Measurements from ENCODE around the gene FSTL3.
"Not testable (repeated sequence)": the region's sequence is repeated elsewhere in the genome, so short reads cannot be mapped to it uniquely, and the experiment has no call there.

Gene FSTL3

DNA sequence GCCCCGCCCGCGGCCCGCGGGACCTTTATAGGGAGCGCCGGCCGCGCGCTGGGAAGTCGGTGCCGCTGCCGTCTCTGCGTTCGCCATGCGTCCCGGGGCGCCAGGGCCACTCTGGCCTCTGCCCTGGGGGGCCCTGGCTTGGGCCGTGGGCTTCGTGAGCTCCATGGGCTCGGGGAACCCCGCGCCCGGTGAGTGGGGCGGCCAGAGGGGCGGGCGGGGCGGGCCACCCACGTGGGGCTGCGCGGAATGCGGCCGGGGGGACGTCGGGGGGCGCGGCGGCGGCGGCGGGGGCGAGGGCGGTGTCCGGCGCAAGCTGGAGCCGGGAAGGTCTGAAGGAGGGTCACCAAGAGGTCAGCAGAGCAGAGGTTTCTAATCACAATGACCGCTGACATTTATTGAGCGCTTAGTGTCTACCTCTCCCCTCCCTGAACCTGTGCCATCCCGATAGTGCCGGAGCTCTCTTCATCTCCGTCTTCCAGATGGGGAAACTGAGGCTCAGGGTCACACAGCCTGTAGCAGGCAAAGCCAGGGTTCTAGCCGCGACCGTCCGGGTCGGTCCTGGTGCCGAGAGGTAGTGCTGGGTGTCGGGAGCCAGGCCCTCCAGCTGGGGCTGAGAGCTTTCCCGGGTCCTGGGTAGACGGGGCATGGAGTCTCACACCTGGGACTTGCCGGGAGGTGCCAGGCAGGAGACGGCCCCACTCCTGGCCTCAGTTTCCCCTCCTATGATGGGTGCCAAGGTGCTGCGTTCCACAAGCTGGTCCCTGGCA is at the start of gene FSTL3:
FSTL3 (plus strand) TSS at position 54 of the 767 bp plus-strand sequence; CDS start at position 86, 32 bp downstream.
- no peak for FAIRE-seq

DNA sequence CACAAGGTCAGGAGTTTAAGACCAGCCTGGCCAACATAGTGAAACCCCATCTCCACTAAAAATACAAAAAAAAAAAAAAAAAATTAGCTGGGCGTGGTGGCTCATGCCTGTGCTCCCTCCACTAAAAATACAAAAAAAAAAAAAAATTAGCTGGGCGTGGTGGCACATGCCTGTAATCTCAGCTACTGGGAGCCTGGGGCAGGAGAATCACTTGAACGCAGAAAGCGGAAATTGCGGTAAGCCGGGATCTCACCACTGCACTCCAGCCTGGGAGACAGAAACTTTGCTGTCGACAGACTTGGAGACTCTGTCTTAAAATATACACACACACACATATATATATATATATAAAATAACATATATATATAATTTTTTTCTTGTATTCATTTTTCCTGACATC is 49.6 kb upstream of the FSTL3 start:
- FAIRE-seq = not testable (repeated sequence)

DNA sequence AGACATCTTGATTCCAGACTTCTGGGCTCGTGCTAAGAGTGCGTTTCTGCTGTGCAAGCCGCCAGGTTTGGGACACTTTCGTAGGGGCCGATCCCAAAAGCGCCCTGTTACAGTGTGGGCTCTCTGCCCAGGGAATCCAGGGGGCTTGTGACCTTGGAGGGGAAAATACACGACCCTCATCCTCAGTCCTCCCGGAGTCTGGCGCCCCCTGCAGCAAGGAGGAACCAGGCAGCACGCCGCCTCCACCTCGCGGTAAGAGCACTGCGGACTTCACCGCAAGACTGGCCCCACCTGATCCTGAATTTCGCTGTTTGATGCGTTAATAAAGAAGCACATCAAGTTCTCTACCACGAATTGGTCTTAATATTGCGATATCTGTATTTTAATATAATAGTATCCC is 48.0 kb upstream of the FSTL3 start:
- no peak for FAIRE-seq

DNA sequence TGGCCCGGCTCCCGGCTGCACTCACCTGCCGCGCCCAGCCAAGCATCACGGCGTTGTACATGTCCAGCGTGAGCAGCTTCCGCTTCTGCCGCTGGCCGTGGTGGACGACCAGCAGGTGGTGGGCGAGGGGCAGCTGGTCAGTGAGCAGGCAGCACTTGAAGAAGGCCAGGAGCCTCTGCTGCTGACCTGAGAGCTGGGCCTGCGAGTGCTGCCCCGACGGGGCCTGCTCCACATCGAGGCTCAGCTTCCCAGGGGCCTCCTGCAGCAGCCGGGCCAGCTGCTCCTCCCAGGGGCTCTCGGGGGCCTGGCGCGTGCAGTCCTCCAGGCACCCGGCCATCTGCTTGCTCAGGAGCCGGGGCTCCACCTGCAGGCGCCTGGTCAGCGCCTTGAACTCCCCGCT is 46.7 kb upstream of the FSTL3 start:
- not testable (repeated sequence) for FAIRE-seq

DNA sequence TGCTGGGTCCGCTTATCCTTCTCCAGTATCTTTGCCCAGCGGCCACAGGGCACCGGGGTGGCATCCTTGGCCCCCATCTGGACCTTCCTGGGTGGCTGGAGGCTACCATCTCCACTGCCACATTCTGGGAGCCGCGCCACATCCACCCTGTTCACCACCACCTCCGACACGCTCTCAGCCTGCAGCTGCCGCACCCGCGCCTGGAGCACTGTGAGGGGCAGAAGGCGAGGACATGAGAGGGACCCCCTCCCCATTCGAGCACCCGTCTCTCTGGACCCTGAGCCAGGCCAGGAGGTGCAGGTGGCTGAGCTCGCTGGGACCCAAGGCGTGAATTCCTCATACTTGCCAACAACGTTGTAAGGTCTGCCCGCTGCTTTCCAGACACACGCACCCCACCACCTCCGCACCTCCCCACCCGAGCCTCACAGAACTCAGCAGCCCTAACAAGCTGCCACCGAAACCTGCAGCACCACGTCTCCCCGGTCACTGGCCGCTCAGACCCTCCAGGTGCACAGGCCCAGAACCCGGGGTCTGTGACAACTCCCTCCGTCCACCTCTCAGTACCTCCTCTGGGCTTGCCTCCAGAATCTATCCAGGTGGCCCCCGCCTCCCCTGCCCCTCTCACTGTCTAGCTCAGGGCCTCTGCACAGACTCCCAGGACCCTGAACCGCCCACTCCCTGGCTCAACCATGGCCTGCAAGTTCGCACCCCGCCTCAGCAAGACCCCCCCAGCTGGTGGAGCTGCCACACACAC is 46.1 kb upstream of the FSTL3 start:
- no peak for FAIRE-seq

DNA sequence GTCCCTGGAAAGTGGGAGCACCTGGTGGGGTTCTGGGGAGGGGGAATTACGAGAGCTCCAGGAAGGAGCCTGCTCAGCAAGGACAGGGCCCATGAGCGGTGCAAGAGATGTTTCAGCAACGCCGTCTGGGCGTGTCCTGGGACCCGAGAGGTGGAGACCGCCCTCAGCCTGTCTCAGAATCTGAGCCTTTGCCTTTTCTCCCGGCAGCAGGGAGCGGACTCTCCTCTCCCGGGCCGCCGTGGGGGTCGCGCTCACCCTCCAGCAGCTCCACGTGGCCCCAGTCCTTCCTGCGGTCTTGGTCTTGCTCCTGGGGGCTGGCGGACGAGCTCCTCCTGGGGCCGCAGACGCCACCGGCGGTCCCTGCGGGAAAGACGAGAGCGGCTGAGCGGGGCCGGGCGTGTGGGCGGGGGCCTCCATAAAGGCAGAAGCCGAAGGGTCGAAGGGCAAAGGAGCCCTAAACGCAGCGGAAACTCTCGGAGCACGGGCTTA is 43.6 kb upstream of the FSTL3 start:
- FAIRE-seq = no peak

DNA sequence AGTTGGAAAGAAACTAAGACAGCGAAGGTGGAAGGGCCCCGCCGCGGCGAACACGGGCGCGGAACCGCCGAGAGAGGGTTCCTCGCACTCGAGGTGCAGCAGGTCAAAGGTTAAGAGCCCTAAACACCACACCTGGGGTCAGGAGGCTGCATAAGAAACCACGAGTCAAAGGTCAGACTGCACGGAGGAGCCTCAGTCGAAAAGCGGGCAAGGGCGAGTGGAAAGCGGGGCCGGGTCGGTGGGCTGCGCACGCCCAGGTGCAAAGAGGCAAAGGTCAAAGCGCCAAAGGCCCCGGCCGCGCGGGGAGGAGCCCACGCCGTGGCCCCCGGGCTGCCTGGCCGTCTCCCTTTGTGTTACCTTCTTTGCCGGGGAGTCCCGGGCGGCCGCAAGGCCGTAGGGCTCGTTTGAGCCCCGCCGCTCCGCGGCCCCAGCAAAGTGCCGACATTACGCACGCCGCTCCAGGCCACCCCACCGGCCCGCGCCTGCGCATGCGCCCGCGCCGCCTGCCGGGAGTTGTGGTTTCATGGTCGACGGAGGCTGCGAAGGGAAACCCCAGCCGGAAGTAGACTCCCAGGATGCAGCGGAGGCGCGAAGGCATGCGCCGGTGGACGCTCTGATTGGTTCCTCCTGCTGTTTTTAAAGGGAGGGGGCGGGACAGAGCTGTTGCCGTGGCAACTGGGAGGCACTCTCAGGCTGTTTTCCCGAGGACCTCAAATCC is 43.0 kb upstream of the FSTL3 start, which contains the start of gene POLRMT:
POLRMT (minus strand) TSS at position 470 of the 718 bp plus-strand sequence; CDS start at position 445, 25 bp downstream.
- no peak for FAIRE-seq

DNA sequence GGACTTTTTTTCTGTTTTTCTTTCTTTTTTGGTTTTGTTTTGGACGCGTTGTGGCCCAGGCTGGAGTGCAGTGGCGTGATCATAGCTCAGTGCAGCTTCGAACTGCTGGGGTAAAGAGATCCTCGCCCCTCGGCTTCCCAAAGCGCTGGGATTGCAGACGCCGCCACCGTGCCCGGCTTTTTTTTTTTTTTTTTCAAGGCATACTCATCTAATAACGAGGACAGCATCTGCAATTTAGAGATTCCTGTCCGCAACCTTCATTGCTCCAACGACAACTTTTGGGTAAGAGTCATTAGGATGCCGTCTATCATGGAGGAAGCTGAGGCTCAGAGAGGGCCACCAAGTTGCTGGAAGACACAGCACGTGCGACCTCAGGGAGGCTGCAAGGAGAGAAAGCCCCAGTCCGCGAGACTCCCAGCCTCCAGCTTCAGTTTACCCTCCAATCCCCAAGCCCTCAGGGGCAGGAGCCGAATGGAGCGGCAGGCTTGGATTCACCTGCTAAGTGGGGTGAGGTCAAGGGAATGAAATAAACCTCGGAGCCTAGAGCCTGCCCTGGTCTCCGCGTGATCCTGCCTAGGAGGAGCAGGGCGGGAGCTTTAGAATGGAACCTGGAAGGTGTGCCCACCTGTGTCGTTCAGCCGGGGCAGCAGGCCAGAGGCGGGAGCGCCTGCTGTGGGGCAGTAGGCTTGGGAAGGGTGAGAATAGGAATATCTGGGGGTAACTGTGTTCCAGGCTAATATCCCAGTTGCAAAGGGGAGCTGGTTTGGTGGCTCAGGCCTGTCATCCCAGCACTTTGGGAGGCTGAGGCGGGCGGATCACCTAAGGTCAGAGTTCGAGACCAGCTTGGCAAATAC is 42.2 kb upstream of the FSTL3 start:
- FAIRE-seq = no peak

DNA sequence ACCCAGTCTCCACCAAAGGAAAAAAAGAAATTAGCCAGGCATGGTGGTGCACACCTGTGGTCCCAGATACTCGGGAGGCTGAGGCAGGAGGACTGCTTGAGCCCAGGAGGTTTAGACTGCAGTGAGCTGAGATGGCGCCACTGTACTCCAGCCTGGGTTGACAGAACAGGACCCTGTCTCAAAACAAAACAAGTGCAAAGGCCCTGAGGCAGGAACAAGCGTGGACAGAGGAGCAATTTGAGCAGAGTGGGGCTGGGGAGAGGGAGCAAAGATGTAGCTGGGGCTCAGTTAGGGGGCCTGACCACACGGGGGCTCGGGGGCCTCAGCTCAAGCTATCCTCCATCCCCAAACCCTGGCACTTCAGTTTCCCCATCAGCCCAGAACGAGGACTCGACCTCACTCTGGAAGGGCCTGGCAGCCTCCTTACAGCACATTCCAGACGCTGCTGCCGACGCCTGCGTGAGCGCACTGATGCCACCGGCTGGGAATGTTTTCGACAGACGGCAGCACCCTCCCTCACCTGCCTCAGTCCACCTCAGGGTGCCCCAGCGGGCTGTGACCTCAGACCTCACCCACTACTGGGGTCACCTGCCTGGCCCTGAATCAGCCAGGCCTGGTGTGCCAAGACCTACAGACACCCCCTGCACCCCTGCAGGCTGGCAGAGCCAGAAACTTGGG is 41.1 kb upstream of the FSTL3 start:
- FAIRE-seq = no peak

DNA sequence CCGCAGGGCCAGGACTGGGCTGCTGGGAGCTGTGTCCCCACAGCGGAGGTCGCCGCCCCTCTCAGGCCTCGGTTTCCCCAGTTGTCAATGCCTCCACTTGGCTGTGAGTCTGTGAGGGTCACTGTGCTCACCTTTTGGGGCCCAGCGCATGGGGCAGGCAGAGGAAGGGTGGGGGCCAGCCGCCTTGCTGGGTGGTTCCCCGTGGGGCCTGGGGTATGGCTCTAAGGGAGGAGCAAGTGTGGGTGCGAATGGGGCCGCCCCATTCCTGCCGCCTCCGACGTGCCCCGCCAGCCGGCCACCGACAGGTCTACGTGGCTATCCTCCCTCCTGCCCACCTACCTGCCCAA is 37.3 kb upstream of the FSTL3 start:
- no peak for FAIRE-seq

DNA sequence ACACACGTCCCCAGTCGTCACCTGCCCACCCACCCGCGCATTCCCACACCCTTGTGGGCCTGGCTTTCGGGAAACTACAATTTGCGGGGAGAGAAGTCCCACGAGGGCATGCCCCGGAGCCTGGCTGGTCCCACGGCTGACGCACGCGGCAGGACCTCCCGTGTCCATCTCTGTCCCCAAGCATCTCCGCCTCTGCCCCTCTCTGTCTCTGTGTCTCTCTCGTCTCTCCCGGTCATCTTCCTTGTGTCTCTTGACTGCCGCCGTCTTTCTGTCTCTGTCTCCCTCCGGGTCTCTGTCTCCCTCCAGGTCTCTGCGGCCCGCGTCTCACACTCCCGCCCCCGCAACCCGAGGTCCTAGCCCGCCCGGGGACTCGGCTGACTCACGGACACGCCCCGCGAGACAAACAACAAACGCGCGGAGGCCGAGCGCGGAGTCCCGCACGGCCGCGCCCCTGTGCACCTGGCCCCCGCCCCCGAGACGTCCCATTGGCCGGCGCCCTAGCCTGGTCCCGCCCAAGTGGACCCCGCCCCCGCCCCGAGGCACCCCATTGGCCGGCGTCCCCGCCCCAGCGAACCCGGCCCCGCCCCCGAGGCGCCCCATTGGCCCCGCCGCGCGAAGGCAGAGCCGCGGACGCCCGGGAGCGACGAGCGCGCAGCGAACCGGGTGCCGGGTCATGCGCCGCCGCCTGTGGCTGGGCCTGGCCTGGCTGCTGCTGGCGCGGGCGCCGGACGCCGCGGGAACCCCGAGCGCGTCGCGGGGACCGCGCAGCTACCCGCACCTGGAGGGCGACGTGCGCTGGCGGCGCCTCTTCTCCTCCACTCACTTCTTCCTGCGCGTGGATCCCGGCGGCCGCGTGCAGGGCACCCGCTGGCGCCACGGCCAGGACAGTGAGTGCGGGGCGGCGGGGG is 36.7 kb upstream of the FSTL3 start, which contains the start of gene FGF22:
FGF22 (plus strand) TSS at position 627 of the 908 bp plus-strand sequence; CDS start at position 674, 47 bp downstream.
- FAIRE-seq = no peak

DNA sequence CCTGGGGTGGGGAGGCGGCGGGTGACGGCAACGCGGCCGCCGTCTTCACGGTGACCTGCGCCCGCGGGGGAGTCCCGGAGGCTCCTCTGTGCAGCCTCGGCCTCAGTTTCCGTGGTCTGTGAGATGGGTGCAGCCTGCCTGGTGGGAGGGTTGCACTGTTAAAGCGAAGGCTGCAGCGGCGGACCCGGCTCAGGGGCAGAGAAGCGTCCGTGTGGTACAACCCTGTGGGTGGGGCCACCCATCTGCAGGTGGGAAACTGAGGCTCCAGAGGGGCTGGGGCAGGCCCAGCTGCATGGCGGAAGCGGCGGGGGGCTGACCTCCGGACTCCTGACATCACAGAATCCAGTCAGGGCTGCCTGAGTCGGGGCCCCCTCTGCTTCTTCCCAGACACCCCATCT is 36.0 kb upstream of the FSTL3 start:
- FAIRE-seq = no peak

DNA sequence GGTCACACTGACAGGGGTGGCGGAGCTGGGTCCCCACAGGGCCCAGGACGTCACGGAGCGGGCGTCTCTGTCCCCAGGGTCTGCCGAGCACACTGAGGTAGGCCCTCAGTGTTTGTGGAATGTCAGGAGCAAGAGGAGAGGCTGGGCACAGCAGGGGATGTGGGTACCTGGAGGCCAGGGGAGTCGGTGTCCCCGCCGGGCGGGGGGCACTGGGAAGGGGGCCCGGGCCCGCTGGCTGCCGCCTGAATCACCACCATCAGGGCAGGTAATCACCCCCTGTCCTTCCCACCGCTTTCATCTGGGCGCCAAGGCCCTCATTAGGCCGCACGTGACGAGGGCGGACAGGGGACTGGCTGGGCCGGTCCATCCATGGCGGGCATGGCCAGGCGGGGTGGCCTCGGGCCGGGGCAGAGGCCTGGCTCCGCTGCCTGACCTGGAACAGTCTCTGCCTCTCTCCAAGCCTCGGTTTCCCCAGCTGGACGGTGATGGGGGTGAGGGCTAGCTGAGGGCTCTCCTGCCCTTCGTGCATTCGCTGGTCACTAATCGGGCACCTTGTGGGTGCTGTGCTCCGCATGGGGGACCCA is 35.5 kb upstream of the FSTL3 start:
- no peak for FAIRE-seq

DNA sequence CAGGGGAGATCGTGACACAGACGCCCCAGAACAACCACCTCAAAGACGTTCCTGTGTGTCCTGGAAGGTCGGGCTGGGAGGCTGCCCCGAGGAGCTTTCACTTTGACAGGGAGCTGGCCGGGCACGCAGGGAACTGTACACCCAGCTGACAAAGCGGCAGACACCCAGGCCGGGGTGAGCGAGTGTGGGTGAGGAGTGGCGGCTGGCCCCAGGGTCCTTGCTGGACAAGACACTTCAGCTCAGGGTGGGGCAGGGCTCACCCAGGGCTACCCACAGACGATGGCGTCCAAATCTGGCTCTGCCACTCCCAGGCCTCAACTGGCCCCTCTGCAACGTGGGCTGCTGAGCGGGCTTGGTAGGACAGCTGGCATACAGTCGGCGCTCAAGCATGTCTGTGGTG is 34.5 kb upstream of the FSTL3 start:
- no peak for FAIRE-seq

DNA sequence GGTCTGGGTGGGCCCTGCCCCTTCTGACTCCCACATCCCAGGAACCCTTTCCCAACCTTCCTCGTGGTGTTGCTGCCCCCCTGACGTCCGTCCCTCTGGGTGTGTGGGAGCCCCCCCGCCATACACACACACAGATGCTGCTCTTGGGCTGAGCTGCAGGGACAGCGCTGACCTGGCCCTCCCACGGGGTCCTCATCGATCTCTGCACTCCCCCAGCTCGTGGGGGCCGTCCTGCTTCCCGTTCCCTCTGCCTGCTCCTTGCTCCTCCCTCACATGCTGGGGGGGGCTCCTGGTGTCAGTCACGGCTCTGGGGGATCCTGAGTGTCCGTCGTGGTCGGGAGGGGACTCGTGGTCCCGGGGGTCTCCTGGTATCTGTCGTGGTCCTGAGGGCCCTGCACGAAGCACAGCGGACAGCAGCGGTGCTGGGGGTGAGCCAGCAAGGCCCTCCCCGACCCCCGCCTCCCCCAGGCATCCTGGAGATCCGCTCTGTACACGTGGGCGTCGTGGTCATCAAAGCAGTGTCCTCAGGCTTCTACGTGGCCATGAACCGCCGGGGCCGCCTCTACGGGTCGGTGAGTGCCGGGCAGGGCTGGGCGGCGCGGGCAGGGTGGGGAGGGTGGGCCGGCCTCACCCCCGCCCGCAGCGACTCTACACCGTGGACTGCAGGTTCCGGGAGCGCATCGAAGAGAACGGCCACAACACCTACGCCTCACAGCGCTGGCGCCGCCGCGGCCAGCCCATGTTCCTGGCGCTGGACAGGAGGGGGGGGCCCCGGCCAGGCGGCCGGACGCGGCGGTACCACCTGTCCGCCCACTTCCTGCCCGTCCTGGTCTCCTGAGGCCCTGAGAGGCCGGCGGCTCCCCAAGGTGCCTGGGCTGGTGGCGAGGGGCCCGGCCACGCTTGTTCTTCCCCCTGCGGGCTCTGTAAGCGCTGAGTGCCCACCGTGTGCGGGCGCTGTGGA is 33.1 kb upstream of the FSTL3 start:
- no peak for FAIRE-seq

DNA sequence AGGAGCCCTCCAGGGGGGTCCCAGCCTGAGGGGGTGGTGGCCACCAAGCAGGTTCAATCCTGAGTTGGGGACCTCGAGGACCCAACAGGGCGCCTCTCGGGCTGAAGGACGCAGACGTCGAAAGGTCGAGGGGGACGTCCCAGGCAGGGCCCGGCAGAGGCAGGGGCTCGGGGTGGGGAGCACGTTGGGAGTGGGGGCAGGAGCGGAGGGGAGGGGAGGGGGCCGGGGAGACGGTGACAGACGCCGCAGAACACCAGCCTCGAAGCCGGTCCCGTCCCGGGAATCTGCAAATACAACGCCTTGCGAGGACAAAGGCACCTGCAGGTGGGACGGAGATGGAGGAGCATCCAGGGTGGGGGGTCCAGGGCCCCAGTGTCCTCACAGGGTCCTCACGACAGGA is 32.5 kb upstream of the FSTL3 start:
- FAIRE-seq = no peak

DNA sequence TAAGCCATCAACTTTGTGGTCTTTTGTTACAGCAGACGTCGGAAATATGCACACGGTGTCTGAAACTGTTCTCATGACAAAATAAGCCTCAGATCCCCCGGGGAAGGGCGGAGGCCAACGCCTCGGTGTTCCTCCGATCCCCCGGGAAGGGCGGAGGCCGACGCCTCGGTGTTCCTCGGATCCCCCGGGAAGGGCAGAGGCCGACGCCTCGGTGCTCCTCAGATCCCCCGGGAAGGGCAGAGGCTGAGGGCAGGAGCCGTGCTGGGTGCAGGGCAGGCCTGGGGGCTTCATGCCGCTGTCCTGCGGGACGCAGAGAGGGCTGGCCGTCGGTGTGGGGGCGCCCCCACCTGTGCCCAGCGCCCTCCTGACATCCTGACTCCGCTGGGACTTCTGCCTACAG is 31.8 kb upstream of the FSTL3 start:
- no peak for FAIRE-seq

DNA sequence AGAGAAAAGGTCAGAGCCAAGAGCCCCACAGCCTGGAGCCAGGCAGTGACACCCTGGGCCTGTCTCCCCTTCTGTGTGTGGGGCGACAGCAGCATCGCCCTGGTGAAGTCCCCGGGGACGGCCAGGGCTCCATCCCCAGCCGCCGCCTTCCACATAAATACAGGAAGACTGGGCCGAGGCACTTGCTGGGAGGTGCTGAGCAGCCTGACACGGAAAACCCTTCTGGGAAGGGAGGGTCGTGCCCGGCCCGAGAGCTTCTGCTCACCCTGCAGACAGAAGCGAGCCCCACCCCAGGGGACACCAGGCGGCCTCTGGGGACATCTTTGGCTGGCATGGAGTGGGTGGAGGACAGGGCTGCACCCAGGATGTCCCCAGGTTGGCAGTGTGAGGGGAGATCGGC is 31.4 kb upstream of the FSTL3 start:
- no peak for FAIRE-seq

All from colon (tissue), 2 donors.